HepG2 (cell line): Measurements from ENCODE around the gene RPS6KA2. TPM values are rescaled to one million over a fixed set of nuclear protein-coding genes. Genes with fewer than 3 reads are reported as not detected.

ENCODE experiments used
- ATAD3A ChIP-seq: sonication (generic); formaldehyde crosslinking; IDR thresholded peaks from 2 replicates; pipeline ENCODE4 v1.4.0; 2020; ENCODE audit warnings: missing genetic modification reagents
- ATRX ChIP-seq: sonication (generic); formaldehyde crosslinking; IDR thresholded peaks from 2 replicates; pipeline ENCODE4 v1.4.0; 2020; ENCODE audit warnings: missing genetic modification reagents, borderline replicate concordance
- DR1 ChIP-seq: sonication (generic); formaldehyde crosslinking; IDR thresholded peaks from 2 replicates; pipeline ENCODE4 v1.8.0; 2021; ENCODE audit warnings: mild to moderate bottlenecking, missing genetic modification reagents, inconsistent platforms
- HIC2 ChIP-seq: sonication (generic); formaldehyde crosslinking; IDR thresholded peaks from 2 replicates; pipeline ENCODE4 v1.9.0; 2022; ENCODE audit warnings: low read depth, missing genetic modification reagents
- HMGA1 ChIP-seq: sonication (generic); formaldehyde crosslinking; conservative IDR thresholded peaks from 2 replicates; pipeline ENCODE4 v1.4.0; 2020; ENCODE audit warnings: missing genetic modification reagents
- HNF4A ChIP-seq: sonication (generic); formaldehyde crosslinking; IDR thresholded peaks from 2 replicates; pipeline ENCODE4 v1.4.0; 2020; ENCODE audit warnings: missing genetic modification reagents
- KDM4B ChIP-seq: sonication (generic); formaldehyde crosslinking; IDR thresholded peaks from 2 replicates; pipeline ENCODE4 v1.4.0; 2020; ENCODE audit warnings: missing genetic modification reagents
- POLR2A ChIP-seq, 2 experiments: IDR thresholded peaks; 2 replicates each; pipeline ENCODE4 v1.6.1; 2011; ENCODE audit warnings: low read depth in 2 of 2, low read length in 2 of 2, mild to moderate bottlenecking in 1 of 2, moderate library complexity in 1 of 2; ENCODE audit not compliant: insufficient read depth in 1 of 2
- SKIL ChIP-seq: sonication (generic); formaldehyde crosslinking; IDR thresholded peaks from 2 replicates; pipeline ENCODE4 v1.8.0; 2022; ENCODE audit warnings: missing genetic modification reagents, mild to moderate bottlenecking, moderate library complexity, borderline replicate concordance
- SMAD3 ChIP-seq: sonication (generic); formaldehyde crosslinking; IDR thresholded peaks from 2 replicates; pipeline ENCODE4 v1.4.0; 2020; ENCODE audit warnings: missing genetic modification reagents
- TOE1 ChIP-seq: sonication (generic); formaldehyde crosslinking; IDR thresholded peaks from 2 replicates; pipeline ENCODE4 v1.4.0; 2020; ENCODE audit warnings: mild to moderate bottlenecking, missing genetic modification reagents
- TOPORS ChIP-seq: sonication (generic); formaldehyde crosslinking; IDR thresholded peaks from 2 replicates; pipeline ENCODE4 v1.8.0; 2023; ENCODE audit warnings: mild to moderate bottlenecking, missing genetic modification reagents
- UBTF ChIP-seq: sonication (generic); formaldehyde crosslinking; IDR thresholded peaks from 2 replicates; pipeline ENCODE4 v1.4.0; 2020; ENCODE audit warnings: mild to moderate bottlenecking, missing genetic modification reagents
- ZKSCAN1 ChIP-seq: fragments of 150-350 bp; IDR thresholded peaks from 2 replicates; pipeline ENCODE4 v1.6.1; 2014; ENCODE audit warnings: low read length
- ZKSCAN8 ChIP-seq: IDR thresholded peaks from 2 replicates; pipeline ENCODE4 v1.6.1; 2016; ENCODE audit warnings: borderline replicate concordance, missing genetic modification reagents, missing compliant biosample characterization
- ZNF280B ChIP-seq: sonication (generic); formaldehyde crosslinking; IDR thresholded peaks from 2 replicates; pipeline ENCODE4 v1.5.0; 2020; ENCODE audit warnings: missing genetic modification reagents, mild to moderate bottlenecking, borderline replicate concordance
- ZNF572 ChIP-seq: sonication (generic); formaldehyde crosslinking; IDR thresholded peaks from 2 replicates; pipeline ENCODE4 v1.5.1; 2020; ENCODE audit warnings: mild to moderate bottlenecking, missing genetic modification reagents
- ZNF576 ChIP-seq: sonication (generic); formaldehyde crosslinking; IDR thresholded peaks from 2 replicates; pipeline ENCODE4 v1.4.0; 2020; ENCODE audit warnings: mild to moderate bottlenecking, missing genetic modification reagents
- ZNF724P ChIP-seq: sonication (generic); formaldehyde crosslinking; IDR thresholded peaks from 2 replicates; pipeline ENCODE4 v1.8.0; 2022; ENCODE audit warnings: missing genetic modification reagents, borderline replicate concordance
- ZNF768 ChIP-seq: sonication (generic); formaldehyde crosslinking; IDR thresholded peaks from 2 replicates; pipeline ENCODE4 v1.4.0; 2020; ENCODE audit warnings: missing genetic modification reagents
- ZNF841 ChIP-seq: sonication (generic); formaldehyde crosslinking; IDR thresholded peaks from 2 replicates; pipeline ENCODE4 v1.8.1; 2023; ENCODE audit warnings: missing genetic modification reagents, borderline replicate concordance
- polyA plus RNA-seq, 8 experiments: library from polyadenylated mRNA; depleted of rRNA in 3 of 8; stranded (reverse) in 7 of 8; unstranded in 1 of 8; fragments of >200 nt; fragmentation: Illumina TruSeq in 4 of 8; extraction: Trizol in 4 of 8; gene quantifications; 2 replicates each; pipeline versions ENCODE4 v1.2.1 to v1.2.3, GENCODE V29; 2011 to 2016; ENCODE audit warnings: low read depth in 4 of 8, missing spikeins in 1 of 8, mixed read lengths in 1 of 8; ENCODE audit not compliant: insufficient read depth in 1 of 8
- total RNA-seq, 5 experiments: library from RNA; depleted of rRNA; stranded (reverse); fragments of >200 nt; fragmentation: Illumina TruSeq; extraction: Trizol; gene quantifications; 2 replicates each; pipeline ENCODE4 v1.2.3, GENCODE V29; 2016; ENCODE audit warnings: low read depth in 1 of 5
- TF ChIP-seq, protein P1 (sequence below): IDR thresholded peaks from 2 replicates; pipeline ENCODE4 v1.6.1; 2016; ENCODE audit warnings: missing biosample characterization, missing genetic modification reagents, low read depth

RPS6KA2 gene
- total and polyA plus RNA-seq, 2 of the 13 experiments (the other 11 are each of a cell fraction or from before 2014, with no cell fraction given): 0.22 to 0.38 TPM

- TF ChIP-seq ZNF724P (CRISPR knock-in tag) (peak; percentile 93), ZNF280B (CRISPR knock-in tag) (no peak), HNF4A (CRISPR knock-in tag) (peak; percentile 91), HIC2 (CRISPR knock-in tag) (peak; percentile 90), TOPORS (peak; percentile 59; the same call in 1 of the 2 replicates), KDM4B (CRISPR knock-in tag) (peak; percentile 93), ZKSCAN1 (no peak), ZNF841 (peak; percentile 88; the same call in 1 of the 2 replicates), TOE1 (CRISPR knock-in tag) (peak; percentile 94; the same call in 1 of the 2 replicates), ZNF576 (CRISPR knock-in tag) (no peak), ATAD3A (no peak), POLR2A (IDR thresholded peaks at IDR 0.05; ENCODE audit: insufficient read depth in 1 of 2, low read depth in 2 of 2, low read length in 2 of 2) (peak; percentile 46 to 62; a peak in 3 of 4 replicates), ATRX (no peak), ZNF572 (no peak), SKIL (peak; percentile 98), SMAD3 (CRISPR knock-in tag) (peak; percentile 99), ZKSCAN8 (peak; percentile 97), ZNF768 (CRISPR knock-in tag) (no peak), UBTF (peak; percentile 80), DR1 (CRISPR knock-in tag) (no peak), HMGA1 (CRISPR knock-in tag) (no peak)
- TF ChIP-seq, protein P1, sequence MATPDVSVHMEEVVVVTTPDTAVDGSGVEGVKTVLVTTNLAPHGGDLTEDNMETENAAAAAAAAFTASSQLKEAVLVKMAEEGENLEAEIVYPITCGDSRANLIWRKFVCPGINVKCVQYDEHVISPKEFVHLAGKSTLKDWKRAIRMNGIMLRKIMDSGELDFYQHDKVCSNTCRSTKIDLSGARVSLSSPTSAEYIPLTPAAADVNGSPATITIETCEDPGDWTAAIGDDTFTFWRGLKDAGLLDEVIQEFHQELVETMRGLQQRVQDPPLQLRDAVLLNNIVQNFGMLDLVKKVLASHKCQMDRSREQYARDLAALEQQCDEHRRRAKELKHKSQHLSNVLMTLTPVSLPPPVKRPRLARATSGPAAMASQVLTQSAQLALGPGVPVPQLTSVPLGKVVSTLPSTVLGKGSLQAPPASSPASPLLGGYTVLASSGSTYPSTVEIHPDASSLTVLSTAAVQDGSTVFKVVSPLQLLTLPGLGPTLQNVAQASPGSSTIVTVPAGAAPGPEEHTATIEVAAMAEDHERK (CRISPR knock-in tag): no peak
These were observed 266.0 kb downstream of the RPS6KA2 start (continued) for GRCh38 chr6:166361077-166361429.
